COLO829 (cell line): ENCODE data around the gene FRMD6.
"Not testable (repeated sequence)": the region's sequence is repeated elsewhere in the genome, so short reads cannot be mapped to it uniquely, and the experiment has no call there.

Source experiments
- DNase-seq: peaks from one replicate; pipeline ENCODE4 v3.0.0; 2012; ENCODE audit warnings: low spot score

FRMD6 gene

DNA sequence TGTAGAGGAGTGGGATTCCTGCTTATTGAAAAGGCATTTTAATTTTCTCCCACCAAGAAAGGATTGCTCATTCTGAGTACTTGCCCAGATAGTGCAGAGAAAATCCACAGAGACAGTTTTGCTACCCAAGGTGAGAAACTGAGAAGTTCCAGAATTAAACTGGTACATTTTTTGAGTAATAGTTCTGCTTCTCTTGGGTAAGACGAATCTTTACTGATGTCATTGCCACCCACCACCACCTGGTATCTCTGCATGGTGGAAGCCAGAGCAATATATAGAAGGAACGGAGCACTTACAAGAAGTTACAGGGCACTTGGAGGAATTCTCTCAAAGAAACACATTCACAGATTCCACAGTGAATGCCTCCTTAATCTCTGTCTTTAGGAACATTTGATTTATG, 20.7 kb upstream of the FRMD6 start:
- DNase-seq: no peak

DNA sequence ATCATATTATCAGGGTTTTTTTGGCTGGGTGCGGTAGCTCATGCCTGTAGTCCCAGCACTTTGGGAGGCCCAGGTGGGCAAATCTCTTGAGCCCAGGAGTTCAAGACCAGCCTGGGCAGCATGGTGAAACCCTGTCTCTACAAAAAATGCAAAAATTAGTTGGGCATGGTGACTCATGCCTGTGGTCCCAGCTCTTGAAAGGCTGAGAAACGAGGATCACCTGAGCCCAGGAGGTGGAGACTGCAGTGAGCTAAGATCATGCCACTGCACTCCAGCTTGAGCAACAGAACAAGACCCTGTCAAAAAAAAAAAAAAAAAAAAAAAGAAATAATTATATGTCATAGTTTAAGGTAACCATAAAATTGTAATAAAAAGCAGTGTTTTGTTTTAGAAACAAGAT, 18.4 kb upstream of the FRMD6 start:
- not testable (repeated sequence) for DNase-seq

- no peak for DNase-seq
Measured at GRCh38 chr14:51636109-51636508, 15.6 kb upstream of the FRMD6 start.

GRCh38 chr14:51638071-51638944, 13.4 kb upstream of the FRMD6 start:
- DNase-seq: no peak

GRCh38 chr14:51639668-51640316, 11.9 kb upstream of the FRMD6 start:
- DNase-seq: no peak

DNA sequence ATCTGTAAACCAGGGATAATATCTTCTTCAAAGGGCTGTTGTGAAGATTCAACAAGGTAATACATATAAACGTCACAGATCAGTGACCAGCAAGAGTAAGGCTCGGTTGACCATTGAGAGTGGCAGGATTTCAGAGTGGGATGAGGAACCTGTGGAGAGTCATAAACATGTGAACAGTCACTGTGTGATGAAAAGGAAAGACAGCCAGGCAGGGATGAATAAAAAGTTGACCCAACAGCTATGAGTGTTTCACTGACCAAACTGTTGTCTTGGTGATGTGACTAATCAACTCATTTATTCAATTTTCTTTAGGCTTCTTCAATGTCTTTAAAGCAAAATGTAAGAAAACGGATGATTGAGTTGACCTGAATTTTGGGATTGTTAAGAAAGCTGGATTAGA, 8.6 kb upstream of the FRMD6 start:
- DNase-seq: no peak

DNA sequence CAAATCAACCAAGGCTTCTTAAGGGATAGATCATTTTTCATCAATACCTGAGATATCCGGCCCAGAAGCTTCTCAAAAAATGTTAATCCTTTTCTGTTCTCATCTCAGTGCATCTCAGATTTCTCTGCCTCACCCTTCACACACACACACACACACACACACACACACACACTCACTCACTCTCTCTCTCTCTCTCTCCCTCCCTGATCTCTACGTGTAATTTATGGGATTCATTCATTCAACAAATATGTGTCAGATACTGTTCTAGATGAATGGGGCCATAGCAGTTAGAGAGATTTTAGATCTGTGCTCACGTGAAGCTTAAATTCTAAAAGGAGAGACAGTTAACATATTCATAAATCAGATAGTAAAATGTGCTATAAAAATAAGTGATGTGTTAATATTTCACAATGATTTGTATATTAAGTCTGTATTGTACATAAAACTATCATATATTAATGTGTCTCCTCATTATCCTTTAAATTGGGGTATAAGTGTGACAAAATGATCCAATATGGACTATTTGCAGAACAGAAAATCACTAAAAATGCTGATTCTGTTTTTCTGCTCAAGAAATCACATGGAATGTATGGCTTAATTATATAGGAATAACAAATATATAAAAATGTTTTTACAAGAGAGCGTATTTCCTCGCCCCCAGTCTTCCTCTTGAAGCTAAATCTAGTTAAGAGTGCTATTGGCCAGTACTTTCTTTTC, 7.3 kb upstream of the FRMD6 start:
- no peak for DNase-seq

- no peak for DNase-seq
Measured at GRCh38 chr14:51648296-51648695, 3.4 kb upstream of the FRMD6 start.

GRCh38 chr14:51650716-51651387, 858 bp upstream of the FRMD6 start:
- no peak for DNase-seq

DNA sequence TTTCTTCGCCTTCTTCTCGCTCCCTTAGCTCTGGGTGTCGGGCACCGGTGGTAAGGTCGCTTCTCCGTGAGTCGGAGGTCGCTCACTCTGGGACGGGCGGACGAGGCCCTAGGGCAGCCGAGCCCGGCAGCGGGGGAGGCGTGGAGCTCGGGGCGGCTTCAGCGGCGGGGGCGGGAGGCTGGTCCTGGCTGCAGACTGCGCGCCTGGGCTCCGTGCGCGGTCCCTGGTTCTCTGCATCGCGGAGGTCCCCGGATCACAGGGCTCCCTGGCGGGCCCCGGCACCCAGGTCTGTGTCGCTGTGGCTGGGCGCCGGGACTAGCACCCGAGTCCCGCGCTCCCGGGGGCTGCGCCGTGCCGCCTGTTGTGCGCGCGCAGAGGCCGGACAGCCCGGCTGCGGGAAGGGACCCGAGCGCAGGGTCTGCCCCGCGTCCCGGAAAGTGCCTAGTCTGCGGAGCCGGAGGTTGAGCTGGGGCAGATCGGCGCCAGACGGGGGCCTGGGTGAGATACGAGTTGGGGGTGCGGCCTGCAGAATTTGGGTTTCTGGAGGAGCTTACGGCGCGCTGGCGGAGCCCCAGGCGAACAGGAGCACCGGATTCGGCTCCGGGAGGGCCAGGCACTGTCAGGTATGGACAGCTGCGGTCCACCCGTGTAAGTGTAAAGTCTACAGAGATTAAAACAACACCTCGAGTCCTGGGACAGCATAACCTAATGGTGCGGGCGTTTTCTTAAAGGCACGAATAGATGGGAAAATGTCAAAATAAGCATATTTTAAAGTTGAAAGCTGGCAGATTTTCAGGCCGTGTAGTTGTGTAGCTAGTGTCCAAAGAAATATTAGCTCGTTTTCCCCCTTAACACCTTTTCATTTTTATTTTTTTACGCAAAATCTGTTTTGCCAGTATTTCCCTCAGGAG, 713 bp downstream of the FRMD6 start:
- DNase-seq: no peak

GRCh38 chr14:51653079-51653774, 1.5 kb downstream of the FRMD6 start:
- DNase-seq: no peak

- DNase-seq: no peak
Measured at GRCh38 chr14:51653775-51654532, 2.2 kb downstream of the FRMD6 start.

DNA sequence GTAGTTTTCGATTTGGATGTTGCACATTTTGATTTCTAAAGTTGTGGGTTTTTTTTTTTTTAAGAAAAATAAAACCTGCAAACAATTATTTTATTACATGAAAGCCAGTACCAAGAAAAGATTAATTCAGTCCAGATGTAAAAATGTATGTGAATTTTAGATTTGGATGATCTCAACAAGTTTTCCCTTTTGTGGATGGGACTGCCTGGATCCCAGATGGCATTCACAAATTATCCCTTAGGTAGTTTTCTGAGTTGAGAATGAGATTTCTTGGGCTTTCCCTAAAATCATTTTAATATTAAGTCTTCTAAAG, 2.8 kb downstream of the FRMD6 start:
- no peak for DNase-seq

DNA sequence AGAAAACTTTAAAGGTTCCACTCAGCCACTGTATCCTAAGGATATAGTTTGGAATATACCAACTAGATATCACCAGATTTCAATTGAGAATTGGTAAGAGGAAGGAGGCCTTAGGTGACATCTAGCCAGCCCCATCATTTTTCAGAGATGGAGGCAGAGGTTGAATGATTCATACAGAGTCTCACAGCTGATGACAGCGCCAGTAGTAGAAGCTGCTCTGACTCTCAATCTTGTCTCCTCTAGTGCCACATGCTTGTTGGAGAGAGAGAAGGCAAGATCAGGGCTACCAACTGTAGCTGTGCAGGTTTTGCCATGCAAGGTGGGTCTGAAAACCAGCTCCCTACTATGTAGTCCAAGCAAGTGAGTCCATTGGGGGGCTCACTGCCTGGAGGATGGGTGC, 6.1 kb downstream of the FRMD6 start:
- no peak for DNase-seq

DNA sequence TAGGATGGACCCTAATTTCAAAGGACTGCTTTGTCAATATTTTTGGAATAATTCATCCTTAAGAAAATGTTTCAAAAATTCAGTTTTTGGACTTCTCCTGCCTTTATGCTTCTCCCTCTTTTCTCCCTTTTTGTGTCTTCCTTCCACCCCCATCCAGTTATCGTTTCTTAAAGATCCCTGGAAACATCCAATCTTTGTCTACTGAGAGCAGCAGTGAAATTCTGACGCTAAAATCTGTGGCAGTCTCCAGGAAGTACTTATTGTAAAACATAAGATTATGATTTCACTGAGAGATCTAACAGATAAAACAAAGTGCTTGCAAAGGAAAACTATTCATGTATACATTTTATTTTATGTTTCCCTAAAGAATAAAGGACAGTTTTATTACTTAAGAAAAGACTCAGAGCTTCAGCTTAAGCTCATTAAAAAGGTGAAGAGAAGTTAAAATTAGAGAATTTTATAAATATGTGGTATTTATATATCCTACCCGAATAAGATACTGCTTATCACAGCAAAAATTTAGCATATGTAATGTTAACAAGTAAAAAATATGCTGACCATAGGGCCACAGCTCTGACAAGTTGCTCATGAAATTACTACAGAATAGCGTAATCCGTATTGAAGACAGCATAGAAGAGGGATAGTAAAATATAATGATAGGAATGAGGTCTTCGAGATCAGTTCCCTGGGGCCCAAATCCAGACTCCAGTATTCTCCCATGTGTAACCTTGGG, 6.9 kb downstream of the FRMD6 start:
- no peak for DNase-seq

- DNase-seq: no peak
Measured at GRCh38 chr14:51660741-51661140, 9.0 kb downstream of the FRMD6 start.

DNA sequence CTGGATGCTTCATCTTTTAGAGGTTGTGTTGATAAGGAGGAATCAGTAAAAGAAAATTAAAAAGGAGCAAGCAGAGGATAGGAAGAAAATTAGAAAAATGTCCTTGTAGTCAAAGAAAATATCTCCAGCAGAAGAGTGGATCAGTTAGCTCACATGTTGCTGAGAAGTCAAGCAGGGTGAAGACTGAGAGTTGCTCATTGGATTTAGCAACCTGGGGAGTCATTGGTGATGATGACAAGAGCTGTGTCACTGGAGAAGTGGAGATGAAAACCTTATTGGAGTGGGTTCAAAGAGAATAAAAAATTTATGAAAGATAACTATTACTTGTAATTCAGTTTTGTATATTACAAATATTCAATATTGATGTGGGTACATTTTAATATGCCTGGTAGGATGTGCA, 9.8 kb downstream of the FRMD6 start:
- no peak for DNase-seq

- DNase-seq: no peak
Measured at GRCh38 chr14:51663783-51664326, 12.1 kb downstream of the FRMD6 start.

GRCh38 chr14:51666070-51666469, 14.4 kb downstream of the FRMD6 start:
- no peak for DNase-seq
